SK-N-SH (cell line): Measurements from ENCODE around the gene GARS1.

Source experiments
- EP300 ChIP-seq, 2 experiments: IDR thresholded peaks; 2 replicates each; pipeline versions ENCODE4 v1.4.0 to v1.6.1; 2012; ENCODE audit warnings: borderline replicate concordance in 1 of 2, low read depth in 1 of 2, low read length in 1 of 2
- EZH2phosphoT487 ChIP-seq: fragments of 200-600 bp; sonication (generic); IDR thresholded peaks from 2 replicates; pipeline ENCODE4 v1.6.1; 2017; ENCODE audit warnings: low read depth, mixed run types, mild to moderate bottlenecking, antibody characterized with exemption, moderate library complexity, borderline replicate concordance
- GABPA ChIP-seq: IDR thresholded peaks from 2 replicates; pipeline ENCODE4 v1.4.0; 2012; ENCODE audit warnings: low read depth, mild to moderate bottlenecking
- GATA2 ChIP-seq: sonication (generic); formaldehyde crosslinking; IDR thresholded peaks from 2 replicates; pipeline ENCODE4 v1.5.0; 2020; ENCODE audit warnings: mild to moderate bottlenecking, missing genetic modification reagents
- JUND ChIP-seq: IDR thresholded peaks from 2 replicates; pipeline ENCODE4 v1.4.0; 2012
- POLR2AphosphoS5 ChIP-seq: IDR thresholded peaks from 2 replicates; pipeline ENCODE4 v1.6.1; 2012; ENCODE audit warnings: low read depth, low read length
- RCOR1 ChIP-seq: fragments of 150-350 bp; IDR thresholded peaks from 2 replicates; pipeline ENCODE4 v1.6.1; 2017; ENCODE audit warnings: antibody characterized with exemption, low read length
- RFX5 ChIP-seq: IDR thresholded peaks from 2 replicates; pipeline ENCODE4 v1.6.1; 2012; ENCODE audit warnings: mild to moderate bottlenecking, improper control_type of control experiment, low read length
- SMC3 ChIP-seq: IDR thresholded peaks from 2 replicates; pipeline ENCODE4 v1.6.1; 2012; ENCODE audit warnings: low read depth, low read length, improper control_type of control experiment
- YY1 ChIP-seq: IDR thresholded peaks from 2 replicates; pipeline ENCODE4 v1.4.0; 2012; ENCODE audit warnings: low read depth, mild to moderate bottlenecking
- TF ChIP-seq, protein P1 (sequence below): fragments of 200-600 bp; sonication (generic); IDR thresholded peaks from 2 replicates; pipeline ENCODE4 v1.6.1; 2017; ENCODE audit warnings: antibody characterized with exemption, mild to moderate bottlenecking, moderate library complexity
- TF ChIP-seq, protein P2 (sequence below): IDR thresholded peaks from 2 replicates; pipeline ENCODE4 v1.4.0; 2012; ENCODE audit warnings: low read depth
- TF ChIP-seq, protein P3 (sequence below): fragments of 150-350 bp; IDR thresholded peaks from 2 replicates; pipeline ENCODE4 v1.6.1; 2017; ENCODE audit warnings: antibody characterized with exemption, low read length, low read depth, borderline replicate concordance
- TF ChIP-seq, protein P4 (sequence below): IDR thresholded peaks from 2 replicates; pipeline ENCODE4 v1.4.0; 2012; ENCODE audit warnings: low read depth, borderline replicate concordance

DNA sequence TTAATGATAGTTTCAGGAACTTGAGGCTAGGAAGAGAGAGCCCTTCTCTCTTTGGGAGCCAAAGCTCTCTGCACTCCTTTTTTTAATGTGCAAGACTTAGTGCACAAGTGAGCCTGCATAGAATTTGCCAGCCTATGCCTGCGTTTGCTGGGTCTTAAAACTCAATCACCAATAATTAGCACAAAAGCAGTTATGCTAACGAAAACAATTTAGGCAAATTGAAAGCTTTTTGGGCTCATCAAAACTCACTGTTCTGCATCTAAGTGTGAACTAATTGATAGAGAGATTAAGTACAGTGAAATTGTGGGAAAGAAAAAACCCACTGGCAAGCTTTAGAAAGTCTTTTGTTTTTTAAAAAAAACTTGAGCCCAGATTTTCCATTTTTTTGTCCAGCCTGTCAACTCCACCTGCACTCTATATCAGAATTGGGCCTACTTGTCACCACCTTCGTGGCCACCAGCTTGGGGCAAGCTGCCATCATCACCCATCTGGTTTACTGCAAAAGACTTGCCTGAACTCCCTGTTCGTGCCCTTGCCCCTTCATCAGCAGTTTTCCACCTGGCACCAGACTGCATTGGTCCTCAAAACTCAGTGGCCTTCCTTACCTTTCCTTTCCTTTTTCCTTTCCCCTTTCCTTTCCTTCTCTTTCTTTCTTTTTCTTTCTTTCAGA is 49.7 kb downstream of the GARS1 start:
- TF ChIP-seq, protein P1, sequence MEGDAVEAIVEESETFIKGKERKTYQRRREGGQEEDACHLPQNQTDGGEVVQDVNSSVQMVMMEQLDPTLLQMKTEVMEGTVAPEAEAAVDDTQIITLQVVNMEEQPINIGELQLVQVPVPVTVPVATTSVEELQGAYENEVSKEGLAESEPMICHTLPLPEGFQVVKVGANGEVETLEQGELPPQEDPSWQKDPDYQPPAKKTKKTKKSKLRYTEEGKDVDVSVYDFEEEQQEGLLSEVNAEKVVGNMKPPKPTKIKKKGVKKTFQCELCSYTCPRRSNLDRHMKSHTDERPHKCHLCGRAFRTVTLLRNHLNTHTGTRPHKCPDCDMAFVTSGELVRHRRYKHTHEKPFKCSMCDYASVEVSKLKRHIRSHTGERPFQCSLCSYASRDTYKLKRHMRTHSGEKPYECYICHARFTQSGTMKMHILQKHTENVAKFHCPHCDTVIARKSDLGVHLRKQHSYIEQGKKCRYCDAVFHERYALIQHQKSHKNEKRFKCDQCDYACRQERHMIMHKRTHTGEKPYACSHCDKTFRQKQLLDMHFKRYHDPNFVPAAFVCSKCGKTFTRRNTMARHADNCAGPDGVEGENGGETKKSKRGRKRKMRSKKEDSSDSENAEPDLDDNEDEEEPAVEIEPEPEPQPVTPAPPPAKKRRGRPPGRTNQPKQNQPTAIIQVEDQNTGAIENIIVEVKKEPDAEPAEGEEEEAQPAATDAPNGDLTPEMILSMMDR: no peak
- TF ChIP-seq EZH2phosphoT487: no peak
- no peak for TF ChIP-seq RCOR1
- TF ChIP-seq, protein P2, sequence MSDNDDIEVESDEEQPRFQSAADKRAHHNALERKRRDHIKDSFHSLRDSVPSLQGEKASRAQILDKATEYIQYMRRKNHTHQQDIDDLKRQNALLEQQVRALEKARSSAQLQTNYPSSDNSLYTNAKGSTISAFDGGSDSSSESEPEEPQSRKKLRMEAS: no peak
- no peak for TF ChIP-seq JUND
- no peak for TF ChIP-seq POLR2AphosphoS5
- no peak for TF ChIP-seq YY1
- TF ChIP-seq EP300 (IDR thresholded peaks at IDR 0.05; ENCODE audit: borderline replicate concordance in 1 of 2, low read depth in 1 of 2, low read length in 1 of 2): no peak
- TF ChIP-seq, protein P3, sequence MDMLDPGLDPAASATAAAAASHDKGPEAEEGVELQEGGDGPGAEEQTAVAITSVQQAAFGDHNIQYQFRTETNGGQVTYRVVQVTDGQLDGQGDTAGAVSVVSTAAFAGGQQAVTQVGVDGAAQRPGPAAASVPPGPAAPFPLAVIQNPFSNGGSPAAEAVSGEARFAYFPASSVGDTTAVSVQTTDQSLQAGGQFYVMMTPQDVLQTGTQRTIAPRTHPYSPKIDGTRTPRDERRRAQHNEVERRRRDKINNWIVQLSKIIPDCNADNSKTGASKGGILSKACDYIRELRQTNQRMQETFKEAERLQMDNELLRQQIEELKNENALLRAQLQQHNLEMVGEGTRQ: no peak
- TF ChIP-seq SMC3: no peak
- TF ChIP-seq, protein P4, sequence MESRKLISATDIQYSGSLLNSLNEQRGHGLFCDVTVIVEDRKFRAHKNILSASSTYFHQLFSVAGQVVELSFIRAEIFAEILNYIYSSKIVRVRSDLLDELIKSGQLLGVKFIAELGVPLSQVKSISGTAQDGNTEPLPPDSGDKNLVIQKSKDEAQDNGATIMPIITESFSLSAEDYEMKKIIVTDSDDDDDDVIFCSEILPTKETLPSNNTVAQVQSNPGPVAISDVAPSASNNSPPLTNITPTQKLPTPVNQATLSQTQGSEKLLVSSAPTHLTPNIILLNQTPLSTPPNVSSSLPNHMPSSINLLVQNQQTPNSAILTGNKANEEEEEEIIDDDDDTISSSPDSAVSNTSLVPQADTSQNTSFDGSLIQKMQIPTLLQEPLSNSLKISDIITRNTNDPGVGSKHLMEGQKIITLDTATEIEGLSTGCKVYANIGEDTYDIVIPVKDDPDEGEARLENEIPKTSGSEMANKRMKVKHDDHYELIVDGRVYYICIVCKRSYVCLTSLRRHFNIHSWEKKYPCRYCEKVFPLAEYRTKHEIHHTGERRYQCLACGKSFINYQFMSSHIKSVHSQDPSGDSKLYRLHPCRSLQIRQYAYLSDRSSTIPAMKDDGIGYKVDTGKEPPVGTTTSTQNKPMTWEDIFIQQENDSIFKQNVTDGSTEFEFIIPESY: no peak
- TF ChIP-seq RFX5: no peak
- no peak for TF ChIP-seq GATA2 (CRISPR knock-in tag)
- no peak for TF ChIP-seq GABPA
